ENCODE results near the gene THSD8.

The THSD8 gene

DNA sequence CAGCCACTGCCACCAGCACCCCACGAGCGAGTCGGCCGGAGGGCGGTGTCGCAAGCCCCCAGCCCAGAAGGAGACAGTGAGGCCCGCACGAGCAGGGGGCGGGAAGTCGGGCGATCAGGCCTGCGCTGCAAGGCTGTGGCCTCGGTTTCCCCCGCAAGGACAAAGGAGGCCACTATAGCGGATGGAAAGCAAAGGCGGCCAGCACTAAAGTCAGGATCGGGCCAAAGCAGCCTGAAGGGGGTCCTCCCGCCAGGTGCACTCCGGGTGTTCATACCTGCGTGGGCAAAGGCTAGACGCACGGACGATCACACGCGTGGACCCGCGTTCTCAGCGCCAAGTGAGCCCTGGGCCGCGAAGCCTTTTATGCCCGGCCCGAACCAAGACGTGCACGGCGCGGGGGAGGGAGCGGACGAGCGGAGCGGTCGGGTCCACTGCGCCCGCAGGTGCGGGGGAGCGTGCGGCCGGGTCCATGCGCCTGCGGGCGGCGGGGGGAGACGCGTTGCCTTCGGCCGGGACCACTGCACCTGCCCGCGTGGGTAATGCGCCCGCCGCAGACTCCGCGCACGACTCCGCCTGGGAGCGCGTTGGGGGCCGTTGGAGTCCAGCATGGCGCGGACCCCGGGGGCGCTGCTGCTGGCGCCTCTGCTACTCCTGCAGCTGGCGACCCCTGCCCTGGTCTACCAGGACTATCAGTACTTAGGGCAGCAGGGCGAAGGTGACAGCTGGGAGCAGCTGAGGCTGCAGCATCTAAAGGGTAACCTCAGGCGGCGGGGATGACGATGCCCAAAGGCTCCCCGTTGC, at the start of gene THSD8, which contains the start of gene PRDX2:
Gene THSD8, plus strand, starts transcription at position 604 of the 801 bp plus-strand sequence. Its CDS starts 3 bp downstream, at position 607.
Gene PRDX2, minus strand, starts transcription at position 335 of the 801 bp plus-strand sequence. CDS start 539 bp downstream, outside the sequence.
- H3K9me3 ChIP-seq, result no peaks in the 10 kb centered on the region; the same call in 1 of the 2 replicates
- H3K4me1 ChIP-seq, result peaks cover 14% of the 10 kb centered on the region
- in situ Hi-C loops (cut with MboI; ENCODE audit: low sequenced_read_pairs), result no loop called here
- peak; percentile 77 to 92 for DNase-seq (ENCODE audit: low spot score in 2 of 2)
- H3K36me3 ChIP-seq (replicated peaks), result peaks cover 34% of the 10 kb centered on the region
- no peaks in the 10 kb centered on the region for H3K27me3 ChIP-seq (ENCODE audit: low read depth)
- H3K4me3 ChIP-seq, result peak within 1 kb of the TSS; percentile 98

GRCh38 chr19:12754465-12755196, 47.2 kb upstream of the THSD8 start:
- Histone ChIP-seq H3K4me3 (no peak overlapping the region), H3K4me1 (peaks cover 3% of the 10 kb centered on the region; the same call in 1 of the 2 replicates), H3K9me3 (no peaks in the 10 kb centered on the region), H3K36me3 (replicated peaks) (no peaks in the 10 kb centered on the region), H3K27me3 (ENCODE audit: low read depth) (peaks cover 37% of the 10 kb centered on the region)
- in situ Hi-C loops (cut with MboI; ENCODE audit: low sequenced_read_pairs), result no loop called here
- no peak for DNase-seq (ENCODE audit: low spot score in 2 of 2)

- H3K36me3 ChIP-seq (replicated peaks), result no peaks in the 10 kb centered on the region
- H3K4me3 ChIP-seq, result no peak overlapping the region
- peaks cover 3% of the 10 kb centered on the region; the same call in 1 of the 2 replicates for H3K4me1 ChIP-seq
- no peak for DNase-seq (ENCODE audit: low spot score in 2 of 2)
- no peaks in the 10 kb centered on the region for H3K9me3 ChIP-seq
- in situ Hi-C loops (cut with MboI; ENCODE audit: low sequenced_read_pairs), result no loop called here
- H3K27me3 ChIP-seq (ENCODE audit: low read depth), result peaks cover 20% of the 10 kb centered on the region
Measured at GRCh38 chr19:12756150-12756883, 45.6 kb upstream of the THSD8 start.

DNA sequence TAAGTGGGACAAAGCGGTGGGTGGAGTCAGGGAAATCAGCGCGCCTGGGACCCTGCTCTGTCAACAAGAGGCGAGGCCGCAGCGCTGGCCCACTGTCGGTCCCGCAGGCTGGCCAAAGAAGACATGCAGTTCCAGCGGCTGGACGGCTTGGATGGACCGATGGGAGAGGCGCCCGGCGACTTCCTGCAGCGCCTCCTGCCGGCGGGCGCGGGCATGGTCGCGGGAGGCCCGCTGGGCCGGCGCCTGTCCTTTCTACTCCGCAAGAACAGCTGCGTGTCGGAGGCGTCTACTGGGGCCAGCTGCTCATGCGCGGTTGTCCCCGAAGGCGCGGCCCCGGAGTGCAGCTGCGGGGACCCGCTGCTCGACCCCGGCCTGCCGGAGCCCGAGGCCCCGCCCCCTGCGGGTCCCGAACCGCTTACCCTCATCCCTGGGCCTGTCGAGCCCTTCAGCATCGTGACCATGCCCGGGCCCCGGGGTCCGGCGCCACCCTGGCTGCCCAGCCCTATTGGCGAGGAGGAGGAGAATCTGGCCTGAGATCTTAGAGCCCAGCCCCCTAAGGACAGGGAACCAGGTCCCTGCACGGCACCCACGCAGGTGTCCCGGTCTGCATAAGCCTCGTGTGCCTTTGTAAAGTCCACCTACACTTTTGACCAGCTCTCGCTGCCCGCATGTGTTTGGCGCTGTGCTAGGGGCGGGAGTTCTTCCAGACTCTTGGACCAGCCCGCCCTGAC, 44.2 kb upstream of the THSD8 start:
- Histone ChIP-seq H3K4me1 (peaks cover 3% of the 10 kb centered on the region; the same call in 1 of the 2 replicates), H3K4me3 (peak overlapping the region; percentile 21), H3K9me3 (no peaks in the 10 kb centered on the region), H3K27me3 (ENCODE audit: low read depth) (peaks cover 8% of the 10 kb centered on the region), H3K36me3 (replicated peaks) (0 out of 2 replicates have a peak, but pooled peaks cover 2% of the 10 kb centered on the region)
- in situ Hi-C loops (cut with MboI; ENCODE audit: low sequenced_read_pairs), result no loop called here
- DNase-seq (ENCODE audit: low spot score in 2 of 2), result peak; percentile 63 to 85

DNA sequence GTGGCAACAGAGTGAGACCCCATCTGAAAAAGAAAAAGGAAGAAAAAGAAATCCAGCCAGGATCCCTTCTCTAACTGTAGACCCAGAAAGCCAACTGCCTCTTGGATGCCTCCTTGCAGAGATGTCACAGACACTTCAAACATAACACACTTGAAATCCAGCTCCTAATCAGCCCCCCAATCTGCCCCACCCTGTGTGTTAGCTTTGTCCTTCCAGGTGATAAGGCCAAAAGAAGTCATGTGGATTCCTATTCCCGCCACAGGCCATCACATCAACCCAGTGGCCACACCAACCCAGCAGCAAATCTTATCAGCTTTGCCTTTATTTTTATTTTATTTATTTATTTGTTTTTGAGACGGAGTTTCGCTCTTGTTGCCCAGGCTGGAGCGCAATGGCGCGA, 42.2 kb upstream of the THSD8 start:
- Histone ChIP-seq H3K36me3 (replicated peaks) (peaks cover 8% of the 10 kb centered on the region; the same call in 1 of the 2 replicates), H3K27me3 (ENCODE audit: low read depth) (no peaks in the 10 kb centered on the region)
- in situ Hi-C loops (cut with MboI; ENCODE audit: low sequenced_read_pairs), result no loop called here

GRCh38 chr19:12763100-12763499, 38.8 kb upstream of the THSD8 start:
- DNase-seq (ENCODE audit: low spot score in 2 of 2), result no peak
- Histone ChIP-seq H3K27me3 (ENCODE audit: low read depth) (no peaks in the 10 kb centered on the region), H3K9me3 (no peaks in the 10 kb centered on the region), H3K4me1 (no peaks in the 10 kb centered on the region), H3K4me3 (no peak overlapping the region), H3K36me3 (replicated peaks) (peaks cover 11% of the 10 kb centered on the region; the same call in 1 of the 2 replicates)
- in situ Hi-C loops (cut with MboI; ENCODE audit: low sequenced_read_pairs), result no loop called here

More for the DNA sequence above, 42.2 kb upstream of the THSD8 start:
- H3K4me3 ChIP-seq, result no peak overlapping the region
- no peaks in the 10 kb centered on the region for H3K9me3 ChIP-seq
- peaks cover 3% of the 10 kb centered on the region; the same call in 1 of the 2 replicates for H3K4me1 ChIP-seq
- DNase-seq (ENCODE audit: low spot score in 2 of 2), result no peak

DNA sequence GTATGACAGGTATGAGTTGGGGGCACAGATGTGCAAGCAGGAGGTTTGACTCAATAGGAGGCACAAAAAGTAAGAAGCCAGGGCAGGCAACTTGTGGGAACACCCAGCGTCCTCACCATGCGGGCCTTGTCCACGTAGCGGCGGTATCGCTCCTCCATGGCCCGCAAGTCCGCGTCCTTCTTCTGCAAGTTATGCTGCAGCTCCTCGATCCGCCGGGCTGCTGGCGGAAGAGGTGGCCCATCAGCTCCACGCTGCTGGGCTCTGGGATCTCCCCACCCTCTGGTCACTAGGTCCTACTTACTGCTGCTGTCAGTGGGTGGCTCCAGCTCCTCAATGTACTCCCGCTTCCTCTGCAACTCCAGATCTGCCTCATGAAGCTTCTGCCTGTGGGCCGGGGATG, 37.2 kb upstream of the THSD8 start:
- no peak for DNase-seq (ENCODE audit: low spot score in 2 of 2)
- H3K9me3 ChIP-seq, result no peaks in the 10 kb centered on the region
- no peak overlapping the region for H3K4me3 ChIP-seq
- in situ Hi-C loops (cut with MboI; ENCODE audit: low sequenced_read_pairs), result no loop called here
- no peaks in the 10 kb centered on the region for H3K4me1 ChIP-seq
- H3K36me3 ChIP-seq (replicated peaks), result peaks cover 11% of the 10 kb centered on the region; the same call in 1 of the 2 replicates
- H3K27me3 ChIP-seq (ENCODE audit: low read depth), result no peaks in the 10 kb centered on the region

- Histone ChIP-seq H3K9me3 (no peaks in the 10 kb centered on the region), H3K4me3 (no peak overlapping the region), H3K4me1 (no peaks in the 10 kb centered on the region), H3K36me3 (replicated peaks) (peaks cover 11% of the 10 kb centered on the region), H3K27me3 (ENCODE audit: low read depth) (no peaks in the 10 kb centered on the region)
- in situ Hi-C loops (cut with MboI; ENCODE audit: low sequenced_read_pairs), result no loop called here
- no peak for DNase-seq (ENCODE audit: low spot score in 2 of 2)
Measured at GRCh38 chr19:12766051-12766521, 35.8 kb upstream of the THSD8 start.

DNA sequence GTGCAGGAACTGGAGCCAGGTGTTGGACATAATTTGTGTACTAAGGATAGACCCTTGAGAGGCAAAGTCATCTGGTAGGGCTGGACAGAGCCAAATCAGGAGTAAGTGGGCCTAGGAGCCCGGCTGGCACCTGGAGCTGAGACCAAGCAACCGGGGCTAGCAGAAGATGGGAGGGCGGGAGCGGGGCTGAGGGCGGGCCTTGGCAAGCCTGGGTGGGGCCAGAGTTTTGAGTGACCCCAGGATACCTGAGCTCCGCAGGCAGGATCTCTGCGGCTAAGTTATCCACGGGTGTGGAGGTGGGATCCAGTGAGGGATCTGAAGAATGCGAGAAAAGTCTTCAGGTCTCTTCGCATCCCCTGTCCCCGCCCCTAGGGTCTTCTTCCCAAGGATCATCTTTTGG, 34.7 kb upstream of the THSD8 start:
- Histone ChIP-seq H3K4me3 (no peak overlapping the region), H3K9me3 (no peaks in the 10 kb centered on the region), H3K4me1 (no peaks in the 10 kb centered on the region), H3K27me3 (ENCODE audit: low read depth) (no peaks in the 10 kb centered on the region), H3K36me3 (replicated peaks) (peaks cover 11% of the 10 kb centered on the region)
- in situ Hi-C loops (cut with MboI; ENCODE audit: low sequenced_read_pairs), result no loop called here
- DNase-seq (ENCODE audit: low spot score in 2 of 2), result no peak

DNA sequence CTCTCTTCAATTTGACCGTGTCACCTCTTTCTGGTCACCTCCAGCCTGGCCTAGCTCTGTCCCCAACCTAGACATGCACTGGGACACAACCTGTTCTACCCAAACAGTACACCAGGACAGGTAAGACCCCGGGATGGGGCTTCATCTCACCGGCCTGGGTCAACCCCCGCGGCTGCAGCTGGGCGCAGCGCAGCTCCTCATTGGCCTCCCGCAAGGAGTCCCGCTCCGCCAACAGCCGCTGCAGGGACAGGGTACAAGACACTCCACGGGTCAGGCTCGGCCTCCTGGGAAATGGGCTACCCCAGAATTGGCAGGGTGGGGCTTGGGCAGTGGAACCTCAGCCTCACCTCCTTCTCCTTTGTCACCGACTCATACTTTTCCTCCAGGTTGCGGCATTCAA, 34.2 kb upstream of the THSD8 start:
- Histone ChIP-seq H3K9me3 (no peaks in the 10 kb centered on the region), H3K27me3 (ENCODE audit: low read depth) (no peaks in the 10 kb centered on the region), H3K36me3 (replicated peaks) (peaks cover 10% of the 10 kb centered on the region), H3K4me3 (no peak overlapping the region), H3K4me1 (no peaks in the 10 kb centered on the region)
- no peak for DNase-seq (ENCODE audit: low spot score in 2 of 2)
- in situ Hi-C loops (cut with MboI; ENCODE audit: low sequenced_read_pairs), result no loop called here

DNA sequence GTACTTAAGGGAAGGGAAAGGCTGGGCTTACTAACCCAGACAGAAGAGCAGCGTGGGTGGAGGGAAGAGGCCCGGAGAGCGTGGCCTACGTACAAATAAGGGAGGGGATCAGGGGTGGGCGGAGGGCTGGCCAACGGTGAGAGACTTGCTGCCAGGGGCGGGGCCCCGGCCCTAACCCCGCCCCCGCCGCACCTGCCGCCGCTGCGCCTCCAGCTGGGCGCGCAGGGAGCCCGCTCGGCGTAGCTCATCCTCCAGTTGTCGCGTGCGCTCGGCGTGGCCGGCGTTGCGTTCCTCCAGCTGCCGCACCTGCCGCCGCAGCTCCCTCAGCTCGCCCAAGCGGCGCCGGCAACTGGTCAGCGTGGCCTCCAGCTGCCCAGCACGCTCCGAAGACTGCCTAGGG, 32.2 kb upstream of the THSD8 start:
- DNase-seq (ENCODE audit: low spot score in 2 of 2), result no peak
- Histone ChIP-seq H3K4me1 (no peaks in the 10 kb centered on the region), H3K9me3 (no peaks in the 10 kb centered on the region), H3K27me3 (ENCODE audit: low read depth) (no peaks in the 10 kb centered on the region), H3K36me3 (replicated peaks) (peaks cover 6% of the 10 kb centered on the region; the same call in 1 of the 2 replicates), H3K4me3 (no peak overlapping the region)
- in situ Hi-C loops (cut with MboI; ENCODE audit: low sequenced_read_pairs), result no loop called here

DNA sequence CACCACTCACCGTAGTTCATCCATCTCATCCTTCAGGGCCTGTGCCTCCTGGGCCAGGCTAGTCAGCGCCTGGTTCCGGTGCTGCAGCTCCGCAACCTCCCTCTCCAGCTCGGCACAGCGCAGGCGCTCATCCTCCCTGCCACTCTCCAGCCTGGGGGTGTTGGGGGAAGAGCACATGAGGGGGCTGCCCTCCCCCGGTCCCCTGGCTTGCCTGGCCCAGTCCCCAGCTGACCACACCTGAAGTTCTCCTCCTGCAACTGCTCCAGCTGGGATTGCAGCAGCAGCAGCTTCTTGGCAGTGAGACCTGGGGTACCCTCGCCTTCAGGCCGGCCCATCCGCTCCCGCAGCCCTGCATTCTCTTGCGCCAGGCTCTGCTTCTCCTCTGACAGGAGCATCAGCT, 30.9 kb upstream of the THSD8 start:
- in situ Hi-C loops (cut with MboI; ENCODE audit: low sequenced_read_pairs), result no loop called here
- Histone ChIP-seq H3K9me3 (no peaks in the 10 kb centered on the region), H3K27me3 (ENCODE audit: low read depth) (no peaks in the 10 kb centered on the region), H3K4me3 (no peak overlapping the region), H3K4me1 (no peaks in the 10 kb centered on the region; the same call in 1 of the 2 replicates), H3K36me3 (replicated peaks) (peaks cover 6% of the 10 kb centered on the region; the same call in 1 of the 2 replicates)
- no peak for DNase-seq (ENCODE audit: low spot score in 2 of 2)

DNA sequence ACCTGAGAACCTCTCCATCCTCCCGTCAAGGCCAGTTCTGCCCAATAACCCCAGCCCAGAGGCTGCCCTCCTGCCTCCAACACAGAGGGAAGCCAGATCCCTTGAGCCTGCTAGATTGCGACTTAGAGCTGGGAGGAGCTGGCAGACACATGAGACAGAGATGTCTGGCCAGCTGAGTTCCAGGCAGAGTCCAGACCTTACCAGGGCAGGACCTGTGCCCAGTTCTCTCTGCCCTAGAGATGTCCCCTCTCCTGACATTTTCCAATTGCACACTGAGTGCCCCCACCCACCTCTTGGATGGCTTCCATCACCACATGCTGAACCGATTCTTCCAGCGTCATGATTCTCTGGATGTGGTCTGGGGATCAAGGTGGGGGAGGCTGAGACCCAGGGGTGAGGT, 29.5 kb upstream of the THSD8 start:
- Histone ChIP-seq H3K4me3 (no peak overlapping the region), H3K36me3 (replicated peaks) (peaks cover 3% of the 10 kb centered on the region; the same call in 1 of the 2 replicates), H3K4me1 (peaks cover 2% of the 10 kb centered on the region), H3K9me3 (no peaks in the 10 kb centered on the region), H3K27me3 (ENCODE audit: low read depth) (no peaks in the 10 kb centered on the region)
- DNase-seq (ENCODE audit: low spot score in 2 of 2), result no peak
- in situ Hi-C loops (cut with MboI; ENCODE audit: low sequenced_read_pairs), result no loop called here

Data from HAP-1 (cell line).